ELR (cell line): ENCODE measurements around the gene MYBPC2.

ENCODE experiments used
- DNase-seq: peaks from one replicate; pipeline ENCODE4 v3.0.0-alpha.2; 2015; ENCODE audit warnings: low read depth

Gene MYBPC2

DNA sequence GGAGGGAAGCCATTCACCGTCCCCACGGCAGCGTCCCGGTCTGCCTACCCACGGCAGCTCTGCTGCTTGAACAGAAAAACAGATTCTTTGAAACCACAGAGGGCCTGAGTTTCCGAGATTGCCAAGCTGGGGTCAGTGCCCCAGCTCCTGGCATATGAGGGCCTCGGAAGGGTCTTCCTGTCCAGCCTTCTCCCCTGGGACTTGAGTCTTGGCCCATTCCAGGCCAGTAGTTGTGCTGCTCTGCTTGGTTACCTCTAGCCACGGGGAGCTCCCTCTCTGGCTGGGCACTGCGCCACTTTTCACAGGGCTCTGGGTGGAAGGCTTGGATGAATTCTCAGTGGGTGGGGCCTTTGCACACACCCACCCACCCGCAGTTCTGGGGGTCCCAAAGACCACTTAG is 22.6 kb upstream of the MYBPC2 start:
- DNase-seq, result no peak

GRCh38 chr19:50412419-50412818 is 20.3 kb upstream of the MYBPC2 start:
- DNase-seq, result no peak

DNA sequence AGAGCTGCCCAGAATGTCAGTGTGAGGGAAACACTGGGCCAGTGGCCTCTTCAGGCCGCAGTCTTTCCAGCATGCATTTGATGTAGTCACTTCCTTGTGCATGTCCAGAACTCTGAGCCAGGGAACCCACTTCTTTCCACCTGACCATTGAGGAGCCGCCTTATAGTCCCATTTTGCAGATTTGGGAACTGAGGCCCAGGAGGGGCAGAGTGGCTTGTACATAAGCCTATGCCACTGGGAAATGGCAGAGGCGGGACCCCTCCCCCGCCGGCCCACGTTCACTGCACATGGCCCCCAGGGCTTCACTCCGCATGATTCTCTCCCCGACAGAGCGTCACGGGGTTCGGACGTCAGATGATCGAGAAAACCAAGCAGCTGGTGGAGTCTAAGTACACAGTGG is 19.6 kb upstream of the MYBPC2 start:
- DNase-seq, result no peak

DNA sequence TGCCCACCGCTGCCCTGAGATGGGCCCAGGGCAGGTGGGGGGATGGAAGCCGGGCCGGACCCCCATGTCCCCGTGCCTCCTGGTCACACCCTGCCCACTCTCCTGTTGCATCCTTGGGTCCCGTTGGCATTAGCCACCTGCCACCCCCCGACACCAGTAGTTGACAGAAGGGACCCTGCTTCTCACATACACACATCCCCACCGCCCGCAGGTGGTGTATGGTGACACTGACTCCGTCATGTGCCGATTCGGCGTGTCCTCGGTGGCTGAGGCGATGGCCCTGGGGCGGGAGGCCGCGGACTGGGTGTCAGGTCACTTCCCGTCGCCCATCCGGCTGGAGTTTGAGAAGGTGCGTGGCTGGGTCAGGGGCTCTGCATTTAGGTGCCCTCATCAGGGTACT is 19.2 kb upstream of the MYBPC2 start:
- DNase-seq, result no peak

DNA sequence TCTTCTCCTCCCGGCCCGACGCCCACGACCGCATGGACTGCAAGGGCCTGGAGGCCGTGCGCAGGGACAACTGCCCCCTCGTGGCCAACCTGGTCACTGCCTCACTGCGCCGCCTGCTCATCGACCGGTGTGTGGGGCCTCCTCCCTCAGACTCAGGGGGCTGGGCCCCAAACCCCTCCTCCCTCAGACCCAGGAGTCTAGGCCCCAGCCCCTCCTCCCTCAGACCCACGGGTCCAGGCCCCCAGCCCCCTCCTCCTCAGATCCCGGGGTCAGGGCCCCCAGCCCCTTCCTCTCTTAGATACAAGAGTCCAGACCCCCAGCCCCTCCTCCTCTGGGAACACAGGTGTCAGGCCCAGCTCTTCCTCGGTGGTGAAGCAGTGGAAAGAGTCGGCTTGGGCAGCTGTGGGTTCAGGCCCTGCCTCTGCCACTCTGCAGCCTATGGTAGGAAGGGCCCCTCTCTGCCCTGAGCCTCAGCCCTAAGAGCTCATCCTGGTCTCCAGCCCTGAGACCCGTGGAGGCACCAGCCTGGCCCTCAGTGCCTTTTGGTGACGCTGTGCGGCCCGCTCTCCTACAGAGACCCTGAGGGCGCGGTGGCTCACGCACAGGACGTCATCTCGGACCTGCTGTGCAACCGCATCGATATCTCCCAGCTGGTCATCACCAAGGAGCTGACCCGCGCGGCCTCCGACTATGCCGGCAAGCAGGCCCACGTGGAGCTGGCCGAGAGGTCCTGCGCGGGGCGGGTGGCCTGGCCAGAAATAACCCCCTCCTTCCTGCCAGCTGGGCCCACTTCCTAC is 17.6 kb upstream of the MYBPC2 start:
- peak; percentile 42 for DNase-seq

DNA sequence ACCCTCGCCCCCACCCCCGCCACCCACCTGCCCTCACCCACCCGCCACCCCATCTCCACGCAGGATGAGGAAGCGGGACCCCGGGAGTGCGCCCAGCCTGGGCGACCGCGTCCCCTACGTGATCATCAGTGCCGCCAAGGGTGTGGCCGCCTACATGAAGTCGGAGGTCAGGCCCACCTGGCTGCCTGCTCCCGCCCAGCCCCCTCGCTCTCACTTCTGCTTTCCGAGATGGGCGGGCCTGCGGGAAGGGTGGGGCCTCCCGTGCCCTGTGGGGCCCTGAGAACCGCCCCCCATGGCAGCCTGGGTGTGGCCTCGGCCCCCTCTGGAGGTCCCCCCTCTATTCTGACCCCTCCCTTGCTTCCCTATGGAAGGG is 17.0 kb upstream of the MYBPC2 start:
- DNase-seq, result no peak

- DNase-seq, result no peak
Observed at GRCh38 chr19:50416034-50416977, 16.4 kb upstream of the MYBPC2 start.

DNA sequence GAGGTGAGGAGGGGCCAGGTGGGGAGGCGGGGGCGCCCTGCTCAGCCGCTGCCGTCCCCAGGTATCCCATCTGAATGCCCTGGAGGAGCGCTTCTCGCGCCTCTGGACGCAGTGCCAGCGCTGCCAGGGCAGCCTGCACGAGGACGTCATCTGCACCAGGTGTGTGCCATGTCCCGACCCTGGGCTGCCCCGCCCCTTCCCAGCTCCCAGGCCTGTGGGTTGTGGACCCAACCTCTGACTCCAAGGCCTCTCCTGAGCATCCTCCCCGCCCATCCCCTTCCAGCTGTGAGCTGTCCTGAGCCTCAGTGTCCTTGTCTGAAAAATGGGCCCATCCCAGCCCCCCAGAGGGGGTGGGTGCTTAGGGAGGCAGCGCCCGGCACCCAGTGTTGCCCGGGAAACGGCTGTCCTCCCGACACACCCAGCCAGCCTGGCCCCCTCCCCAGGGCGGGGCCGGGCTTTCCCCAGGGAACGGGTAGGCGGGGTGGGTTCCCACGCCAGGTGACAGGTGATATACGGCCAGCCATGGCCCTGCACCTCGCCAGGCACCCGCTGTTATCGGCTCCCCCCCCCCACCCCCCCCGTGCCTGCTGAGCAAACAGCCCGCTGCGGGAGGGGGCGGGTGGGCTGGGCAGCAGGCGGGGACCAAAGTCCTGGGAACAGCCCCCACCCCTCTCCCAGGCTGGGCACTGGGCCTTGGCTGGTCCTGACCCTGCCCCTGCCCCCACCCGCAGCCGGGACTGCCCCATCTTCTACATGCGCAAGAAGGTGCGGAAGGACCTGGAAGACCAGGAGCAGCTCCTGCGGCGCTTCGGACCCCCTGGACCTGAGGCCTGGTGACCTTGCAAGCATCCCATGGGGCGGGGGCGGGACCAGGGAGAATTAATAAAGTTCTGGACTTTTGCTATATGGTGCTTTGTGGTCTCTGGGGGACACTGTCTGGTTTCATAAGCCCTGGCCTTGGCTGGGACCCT is 15.3 kb upstream of the MYBPC2 start:
- DNase-seq, result no peak

DNA sequence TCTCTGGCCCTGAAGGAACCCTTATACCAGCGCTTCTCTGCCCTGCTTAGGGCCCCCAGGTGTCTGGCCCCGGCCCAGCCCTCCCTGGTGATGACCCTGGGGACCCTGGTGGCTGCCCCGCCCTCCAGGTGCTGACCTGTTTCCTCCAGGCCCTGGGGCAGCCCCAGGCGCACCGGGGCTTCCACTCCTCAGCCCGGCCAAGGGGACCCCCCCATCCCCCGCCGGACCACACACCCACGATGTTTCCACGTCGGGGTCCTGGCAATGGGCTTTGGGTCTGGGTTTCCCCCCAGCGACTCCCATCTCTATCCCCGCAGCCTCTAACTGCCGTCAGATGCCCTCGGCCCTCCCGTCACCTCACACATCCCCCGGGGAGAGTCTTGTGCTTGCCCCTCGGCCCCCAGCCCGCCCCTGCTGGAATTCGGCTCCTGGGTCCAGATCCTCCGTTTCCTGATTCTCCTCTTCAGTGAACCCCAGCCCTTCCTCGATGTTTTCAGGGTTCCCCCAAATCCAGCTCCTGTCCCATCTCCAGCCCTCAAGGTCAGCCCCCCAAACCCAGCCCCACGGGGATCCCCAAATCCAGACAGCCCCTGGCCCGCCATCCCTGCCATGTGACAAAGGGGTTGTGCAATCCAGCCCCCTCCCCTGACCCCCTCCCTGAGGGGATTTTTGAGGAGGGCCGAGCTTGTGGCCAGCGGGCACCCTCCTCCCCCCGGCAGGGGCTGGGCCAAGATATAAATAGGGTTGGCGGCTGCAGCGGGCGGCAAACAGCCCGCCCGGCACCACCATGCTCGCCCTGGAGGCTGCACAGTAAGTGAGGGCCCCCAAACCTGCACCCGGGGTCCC is 14.3 kb upstream of the MYBPC2 start, which contains the start of gene SPIB:
SPIB (plus strand) TSS at position 763 of the 846 bp plus-strand sequence; CDS start at position 788, 25 bp downstream.
- no peak for DNase-seq

DNA sequence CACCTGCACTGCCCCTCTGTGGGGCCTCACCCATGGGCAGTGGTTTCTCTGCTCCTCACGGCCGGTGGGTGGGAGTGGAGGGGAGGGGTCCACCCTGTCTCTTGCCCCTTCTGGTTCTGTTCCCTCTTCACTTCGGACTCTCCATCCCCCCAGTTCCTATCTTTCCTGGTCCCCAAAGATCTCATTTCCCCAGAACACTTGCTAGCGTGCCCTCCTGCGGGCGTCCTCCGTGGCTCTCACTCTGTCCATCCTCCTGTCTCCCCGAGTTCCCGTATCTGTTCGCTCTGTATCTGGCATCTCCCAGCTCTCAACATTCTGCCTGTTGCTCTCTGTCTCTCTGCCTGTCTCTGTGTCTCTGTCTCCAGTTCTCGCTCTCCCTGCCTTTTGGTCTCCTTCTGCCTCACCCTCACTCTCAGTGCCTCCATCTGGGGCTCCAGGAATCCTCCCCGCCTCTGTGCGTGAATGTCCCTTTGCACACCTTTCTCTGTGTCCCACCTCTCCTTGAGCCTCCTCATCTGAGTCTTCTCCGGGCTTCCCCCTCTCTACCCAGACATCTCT is 13.6 kb upstream of the MYBPC2 start:
- DNase-seq, result no peak

DNA sequence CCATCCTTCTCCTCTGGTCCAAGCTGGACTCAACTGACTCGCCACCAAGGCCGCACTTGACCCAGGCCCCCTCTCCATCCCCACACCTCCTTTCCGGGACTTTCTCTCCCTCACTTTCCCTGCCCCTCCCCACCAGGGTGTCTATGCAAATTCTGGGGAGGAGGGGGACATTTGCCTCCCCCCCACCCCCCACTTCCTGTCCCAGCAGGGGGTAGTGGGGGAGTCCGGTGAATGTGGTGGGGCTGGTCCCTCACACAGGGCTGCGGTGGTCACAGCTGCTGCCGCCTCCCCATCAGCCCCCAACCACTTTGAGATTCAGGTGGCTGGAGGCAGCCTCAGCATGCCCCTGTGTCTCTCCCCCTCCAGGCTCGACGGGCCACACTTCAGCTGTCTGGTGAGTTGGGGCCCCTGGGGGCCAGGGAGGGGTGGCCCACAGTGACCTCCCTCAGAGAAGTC is 13.1 kb upstream of the MYBPC2 start:
- no peak for DNase-seq

- no peak for DNase-seq
Observed at GRCh38 chr19:50420127-50420526, 12.6 kb upstream of the MYBPC2 start.

DNA sequence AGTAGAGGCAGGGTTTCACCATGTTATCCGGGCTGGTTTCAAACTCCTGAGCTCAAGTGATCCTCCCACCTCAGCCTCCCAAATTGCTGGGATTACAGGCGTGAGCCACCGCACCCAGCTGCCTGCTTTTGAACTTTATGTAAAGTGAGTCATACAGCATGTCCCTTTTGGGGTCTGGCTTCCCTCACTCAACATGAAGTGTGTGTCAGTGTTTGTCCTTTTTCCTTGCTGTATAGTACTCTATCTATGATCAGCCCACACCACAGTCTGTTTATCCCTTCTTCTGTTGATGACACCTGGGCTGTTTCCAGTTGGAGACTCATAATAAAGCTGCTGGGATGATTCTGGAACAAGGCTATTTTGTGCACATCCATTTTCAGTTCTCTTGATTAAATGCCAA is 11.9 kb upstream of the MYBPC2 start:
- no peak for DNase-seq

DNA sequence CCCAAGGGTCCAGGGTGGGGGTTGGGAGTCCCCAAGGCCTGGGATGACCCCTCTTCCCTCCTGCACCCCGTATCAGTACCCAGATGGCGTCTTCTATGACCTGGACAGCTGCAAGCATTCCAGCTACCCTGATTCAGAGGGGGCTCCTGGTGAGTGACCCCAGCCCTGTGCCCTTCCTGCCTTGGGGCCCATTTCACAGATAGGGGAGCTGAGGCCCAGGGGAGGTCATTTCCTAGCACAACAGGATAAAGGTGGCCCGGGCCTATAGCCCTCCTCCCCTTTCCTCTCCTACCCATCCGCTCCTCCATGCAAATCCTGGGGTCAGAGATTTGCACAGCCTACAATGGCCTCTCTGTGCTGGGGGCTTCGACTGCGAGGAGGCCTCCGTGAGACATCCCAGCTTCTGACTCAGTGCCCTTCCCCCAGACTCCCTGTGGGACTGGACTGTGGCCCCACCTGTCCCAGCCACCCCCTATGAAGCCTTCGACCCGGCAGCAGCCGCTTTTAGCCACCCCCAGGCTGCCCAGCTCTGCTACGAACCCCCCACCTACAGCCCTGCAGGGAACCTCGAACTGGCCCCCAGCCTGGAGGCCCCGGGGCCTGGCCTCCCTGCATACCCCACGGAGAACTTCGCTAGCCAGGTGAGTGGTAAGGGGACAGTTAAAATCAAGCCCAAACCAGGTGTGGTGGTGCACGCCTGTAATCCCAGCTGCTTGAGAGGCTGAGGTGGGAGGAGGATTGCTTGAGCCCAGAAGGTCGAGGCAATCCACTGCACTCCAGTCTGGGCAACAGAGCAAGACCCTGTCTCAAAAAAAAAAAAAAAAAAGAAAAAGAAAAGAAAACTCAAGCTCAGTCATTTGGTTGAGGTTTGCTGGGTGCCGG is 10.1 kb upstream of the MYBPC2 start:
- no peak for DNase-seq

DNA sequence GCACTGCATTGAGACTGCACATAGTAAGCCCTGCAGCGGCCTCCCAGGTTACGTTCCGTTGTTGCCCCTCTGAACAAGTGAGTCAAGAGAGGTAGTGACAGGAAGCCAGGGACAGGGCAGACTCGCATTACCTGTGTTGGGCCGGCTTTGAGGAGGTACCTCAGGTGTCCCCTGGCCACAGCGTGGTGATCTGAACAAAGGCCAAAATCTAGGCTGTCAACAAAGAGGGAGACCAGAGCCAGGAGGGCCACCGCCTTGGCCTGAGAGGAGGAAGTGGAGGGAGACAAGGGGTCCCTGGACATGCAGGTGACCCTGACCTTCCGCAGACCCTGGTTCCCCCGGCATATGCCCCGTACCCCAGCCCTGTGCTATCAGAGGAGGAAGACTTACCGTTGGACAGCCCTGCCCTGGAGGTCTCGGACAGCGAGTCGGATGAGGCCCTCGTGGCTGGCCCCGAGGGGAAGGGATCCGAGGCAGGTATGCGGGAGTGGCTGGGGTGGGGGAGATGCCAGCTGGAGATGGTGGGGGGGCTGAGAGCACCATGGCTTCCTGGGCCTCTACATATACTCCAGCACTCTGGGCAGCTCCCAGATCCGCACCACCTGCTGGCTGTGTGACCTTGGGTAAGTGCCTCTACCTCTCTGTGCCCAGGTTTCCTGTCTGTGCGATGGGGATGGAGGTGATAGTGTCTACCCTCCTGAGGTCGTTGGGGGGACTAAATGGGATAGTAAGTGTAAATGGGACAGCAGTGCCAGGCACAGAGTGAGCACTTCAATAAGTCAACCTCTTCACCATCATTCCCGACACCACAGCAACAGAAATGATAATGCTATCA is 9.2 kb upstream of the MYBPC2 start:
- DNase-seq, result no peak

GRCh38 chr19:50425581-50425980 is 7.1 kb upstream of the MYBPC2 start:
- DNase-seq, result no peak

DNA sequence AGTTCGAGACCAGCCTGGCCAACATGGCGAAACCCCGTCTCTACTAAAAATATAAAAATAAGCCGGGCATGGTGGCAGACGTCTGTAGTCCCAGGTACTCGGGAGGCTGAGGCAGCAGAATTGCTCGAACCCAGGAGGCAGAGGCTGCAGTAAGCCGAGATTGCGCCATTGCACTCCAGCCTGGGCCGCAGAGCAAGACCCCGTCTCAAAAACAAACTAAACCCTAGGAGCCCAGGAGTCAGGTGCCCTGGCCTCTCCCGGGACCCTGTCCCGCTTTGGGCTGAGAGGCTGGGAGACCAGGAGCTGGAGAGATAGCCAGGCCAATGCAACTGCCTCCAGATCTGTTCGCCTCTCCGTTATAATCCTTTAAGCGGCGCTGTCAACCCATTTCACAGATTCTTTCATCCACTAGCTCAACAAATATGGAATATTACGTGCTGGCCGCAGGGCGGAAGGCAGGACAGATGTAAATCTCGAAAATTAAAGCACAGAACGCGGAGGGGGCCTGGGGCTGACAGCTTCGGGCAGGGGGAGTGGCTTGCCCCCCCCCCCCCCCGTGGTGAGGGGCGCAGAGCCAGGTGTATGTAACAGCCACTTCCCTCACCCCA is 5.3 kb upstream of the MYBPC2 start:
- DNase-seq, result no peak

DNA sequence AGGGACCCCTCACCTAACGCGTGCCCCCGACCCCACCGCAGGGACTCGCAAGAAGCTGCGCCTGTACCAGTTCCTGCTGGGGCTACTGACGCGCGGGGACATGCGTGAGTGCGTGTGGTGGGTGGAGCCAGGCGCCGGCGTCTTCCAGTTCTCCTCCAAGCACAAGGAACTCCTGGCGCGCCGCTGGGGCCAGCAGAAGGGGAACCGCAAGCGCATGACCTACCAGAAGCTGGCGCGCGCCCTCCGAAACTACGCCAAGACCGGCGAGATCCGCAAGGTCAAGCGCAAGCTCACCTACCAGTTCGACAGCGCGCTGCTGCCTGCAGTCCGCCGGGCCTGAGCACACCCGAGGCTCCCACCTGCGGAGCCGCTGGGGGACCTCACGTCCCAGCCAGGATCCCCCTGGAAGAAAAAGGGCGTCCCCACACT is 4.7 kb upstream of the MYBPC2 start:
- peak; percentile 34 for DNase-seq
